NOMO-1 (cell line): ENCODE measurements around the gene TNIK.
"Not testable (repeated sequence)": the region's sequence is repeated elsewhere in the genome, so short reads cannot be mapped to it uniquely, and the experiment has no call there.

Experiments used
- DNase-seq, 2 experiments: peaks; one replicate each; lab custom pipeline; 2025; ENCODE audit not compliant: unreplicated experiment in 2 of 2; lab: John Stamatoyannopoulos, UW

The TNIK gene

GRCh38 chr3:171422855-171423254 is 37.4 kb downstream of the TNIK start:
- DNase-seq = not testable (repeated sequence)

DNA sequence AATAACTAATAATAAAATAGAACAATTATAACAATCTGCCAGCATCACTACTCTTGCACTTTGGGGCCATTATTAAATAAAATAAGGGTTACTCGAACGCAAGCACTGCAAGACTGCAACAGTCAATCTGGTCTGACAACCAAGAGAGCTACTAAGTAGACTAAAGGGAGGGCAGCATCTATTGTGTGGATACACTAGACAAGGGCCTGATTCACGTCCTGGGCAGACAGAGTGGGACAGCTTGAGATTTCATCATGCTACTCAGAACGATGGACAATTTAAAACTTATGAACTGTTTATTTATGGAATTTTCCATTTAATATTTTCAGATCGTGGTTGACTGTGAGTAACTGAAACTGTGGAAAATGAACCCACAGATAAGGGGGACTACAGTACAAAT is 39.5 kb downstream of the TNIK start:
- no peak for DNase-seq

GRCh38 chr3:171419457-171419856 is 40.7 kb downstream of the TNIK start:
- DNase-seq = no peak

GRCh38 chr3:171417813-171418212 is 42.4 kb downstream of the TNIK start:
- no peak for DNase-seq

GRCh38 chr3:171417137-171417536 is 43.1 kb downstream of the TNIK start:
- DNase-seq = no peak

GRCh38 chr3:171416666-171417065 is 43.5 kb downstream of the TNIK start:
- DNase-seq = no peak

DNA sequence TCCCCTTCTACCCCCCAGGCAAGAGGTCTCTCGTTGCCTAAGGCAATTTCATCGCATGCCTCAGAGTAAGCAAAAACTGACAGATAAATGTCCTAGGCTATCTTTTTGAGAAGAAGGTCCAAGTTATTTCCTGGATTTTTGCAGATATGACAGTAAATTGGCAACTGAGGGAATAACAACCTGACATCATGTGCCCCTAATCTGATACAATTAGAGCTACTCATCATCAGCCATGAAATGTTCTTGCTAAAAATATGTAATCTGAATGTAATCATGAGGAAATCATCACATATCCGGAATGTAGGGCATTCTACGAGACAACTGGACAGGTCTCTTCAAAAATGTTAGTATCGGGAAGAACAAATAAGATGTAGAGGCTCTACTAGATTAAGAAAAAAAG is 44.1 kb downstream of the TNIK start:
- no peak for DNase-seq

GRCh38 chr3:171415070-171415469 is 45.1 kb downstream of the TNIK start:
- DNase-seq = no peak

DNA sequence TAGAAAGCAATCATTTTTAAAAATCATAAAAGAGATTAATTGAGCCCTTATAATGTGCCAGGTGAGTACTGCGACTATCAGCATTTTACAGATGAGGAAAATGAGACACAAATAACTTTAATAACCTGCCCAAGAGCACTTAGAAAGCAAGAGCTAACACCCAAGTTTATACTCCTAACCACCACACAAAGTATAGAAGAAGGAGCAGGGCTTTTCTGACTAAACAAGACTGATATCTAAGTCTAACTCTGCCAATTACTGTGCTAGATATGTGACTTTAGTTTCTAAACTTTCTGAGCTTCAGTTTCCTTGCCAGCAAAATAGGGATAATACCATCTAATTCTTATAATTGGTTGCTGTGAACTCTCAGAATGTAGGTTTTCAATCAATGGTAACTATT is 47.7 kb downstream of the TNIK start:
- no peak for DNase-seq

DNA sequence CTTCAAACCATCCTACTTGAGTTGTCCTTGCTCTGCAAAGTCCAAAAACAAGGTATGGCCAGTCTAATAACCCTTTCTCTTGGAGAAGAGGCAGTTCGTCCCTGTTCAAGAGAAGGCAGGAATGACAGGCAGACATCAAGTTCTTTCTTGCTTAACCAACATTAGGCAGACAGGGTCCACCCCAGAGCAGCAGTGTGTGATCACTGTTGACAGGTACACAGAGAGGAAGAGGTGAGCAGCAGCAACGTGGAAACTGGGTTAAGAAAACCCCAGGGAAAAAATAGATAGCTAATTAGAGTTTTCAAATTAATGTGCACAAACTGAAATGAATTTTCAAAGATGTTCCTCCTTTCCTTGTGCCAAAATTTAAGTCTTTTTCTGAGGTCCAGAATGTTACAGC is 48.2 kb downstream of the TNIK start:
- no peak for DNase-seq

GRCh38 chr3:171410186-171410585 is 50.0 kb downstream of the TNIK start:
- DNase-seq = no peak

DNA sequence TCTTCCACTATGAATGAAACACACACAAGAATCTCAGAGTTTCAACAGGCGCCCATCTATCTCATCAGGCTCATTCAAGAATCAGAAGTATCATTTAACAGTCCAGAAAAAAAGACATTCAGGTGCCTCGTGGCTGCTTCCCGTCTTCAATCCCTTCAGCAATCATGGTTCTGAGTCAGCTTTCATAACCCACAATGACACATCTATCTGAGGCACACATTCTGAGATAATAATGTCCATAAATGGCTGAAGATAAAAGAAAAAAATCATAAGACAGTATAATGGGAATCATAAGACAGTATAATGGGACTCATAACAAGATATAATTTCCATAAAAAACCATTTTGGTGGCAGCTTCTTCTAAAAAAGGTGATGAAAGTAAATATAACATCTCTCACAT is 52.4 kb downstream of the TNIK start:
- DNase-seq = no peak

GRCh38 chr3:171404376-171404967 is 55.7 kb downstream of the TNIK start:
- no peak for DNase-seq

- DNase-seq = no peak
These were observed 57.9 kb downstream of the TNIK start for GRCh38 chr3:171402281-171402680.

DNA sequence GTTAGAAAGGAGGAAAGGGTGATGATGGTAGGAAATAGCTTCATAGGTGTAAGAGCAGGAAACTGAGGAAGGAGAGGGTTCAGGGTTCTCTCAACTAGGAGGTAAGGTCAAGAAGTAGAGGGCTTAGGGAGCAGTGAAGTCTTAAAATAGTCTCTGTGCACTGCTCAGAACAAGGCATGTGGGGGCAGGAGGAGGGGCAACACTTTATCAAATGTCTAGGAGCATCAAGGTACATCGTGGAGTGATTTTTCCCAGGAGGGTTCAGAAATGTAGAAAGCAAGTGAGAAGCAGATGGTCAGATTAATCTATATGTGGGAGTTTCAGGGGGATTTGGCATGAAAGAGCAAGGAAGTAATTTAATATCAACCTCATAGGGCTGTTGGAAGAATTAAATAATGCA is 58.8 kb downstream of the TNIK start:
- no peak for DNase-seq

GRCh38 chr3:171399842-171400241 is 60.4 kb downstream of the TNIK start:
- DNase-seq = no peak

DNA sequence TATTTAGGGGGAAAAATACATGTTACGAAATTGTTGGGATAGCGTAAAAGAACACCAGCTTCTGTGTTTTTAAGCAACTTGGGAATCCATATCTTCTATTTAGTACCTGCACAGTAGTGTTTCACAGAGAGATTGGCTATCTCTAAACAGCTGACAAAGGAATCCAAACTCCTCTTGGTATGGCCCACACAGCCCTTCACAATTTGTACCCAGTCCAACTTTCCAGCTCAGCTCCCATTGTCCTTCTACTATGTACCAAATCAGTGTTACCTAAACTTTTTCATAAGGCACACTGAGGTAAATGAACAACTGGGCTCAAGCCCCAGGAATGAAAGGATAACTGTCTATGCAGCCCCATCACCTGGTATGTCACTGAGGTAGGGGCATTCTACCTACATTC is 61.9 kb downstream of the TNIK start:
- no peak for DNase-seq

GRCh38 chr3:171397089-171397488 is 63.1 kb downstream of the TNIK start:
- no peak for DNase-seq

- DNase-seq = no peak
These were observed 64.2 kb downstream of the TNIK start for GRCh38 chr3:171396048-171396447.

DNA sequence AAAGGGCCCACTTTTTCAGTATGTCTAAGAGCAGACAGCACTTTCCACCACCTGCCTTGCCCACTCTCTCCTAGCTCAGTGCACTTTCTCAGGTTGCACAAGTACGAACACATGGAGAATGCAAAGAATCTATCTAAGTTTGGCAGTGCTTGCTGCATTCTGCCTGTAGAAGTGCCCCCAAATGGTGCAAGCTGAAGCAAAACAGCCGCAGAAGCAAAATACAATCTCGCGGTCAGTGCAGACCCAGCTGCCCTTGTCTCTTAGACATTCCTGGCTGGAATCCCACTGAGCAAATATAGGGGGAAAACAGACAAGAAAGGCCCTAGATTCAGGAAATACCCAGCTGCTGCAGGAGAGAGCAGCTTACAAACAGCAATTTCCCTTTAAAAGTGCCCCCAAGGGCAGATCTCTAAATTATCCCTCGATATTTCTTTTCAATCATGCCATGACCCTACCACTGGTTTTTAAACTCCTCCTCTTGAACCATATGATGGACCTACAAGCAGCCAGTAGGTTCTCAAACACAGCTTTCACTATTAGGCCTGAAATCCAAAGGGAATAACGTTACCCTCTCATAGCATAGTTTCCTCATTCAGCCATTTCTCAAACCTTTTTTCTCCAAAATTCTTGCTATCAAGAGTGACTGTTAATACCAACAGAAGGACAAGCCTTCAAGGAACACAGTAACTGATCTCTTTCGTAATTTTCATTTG is 67.0 kb downstream of the TNIK start:
- DNase-seq = no peak

- DNase-seq = no peak
These were observed 68.8 kb downstream of the TNIK start for GRCh38 chr3:171391432-171391831.

- no peak for DNase-seq
These were observed 69.9 kb downstream of the TNIK start for GRCh38 chr3:171390051-171390941.
